Smooth muscle cell (in vitro differentiated cells): ENCODE results near the gene WDR19. TPM values are rescaled to one million over a fixed set of nuclear protein-coding genes. Genes with fewer than 3 reads are reported as not detected.
"Not testable (repeated sequence)": the region's sequence is repeated elsewhere in the genome, so short reads cannot be mapped to it uniquely, and the experiment has no call there.

Source experiments
- DNase-seq: peaks from one replicate; lab custom pipeline; 2025; ENCODE audit not compliant: unreplicated experiment; lab: John Stamatoyannopoulos, UW
- H2AFZ ChIP-seq: fragments of 200-600 bp; sonication (generic); 2 replicates; pipeline ENCODE4 v1.6.0; 2016; ENCODE audit warnings: antibody characterized with exemption, low read depth, mild to moderate bottlenecking
- H3F3A ChIP-seq: fragments of 200-600 bp; sonication (generic); 2 replicates; pipeline ENCODE4 v1.6.0; 2017; ENCODE audit warnings: antibody characterized with exemption, low read depth
- H3K27ac ChIP-seq: fragments of 200-600 bp; sonication (generic); 2 replicates; pipeline ENCODE4 v1.5.1; 2016; ENCODE audit warnings: low read depth, mild to moderate bottlenecking
- H3K27me3 ChIP-seq: fragments of 200-600 bp; sonication (generic); 2 replicates; pipeline ENCODE4 v1.6.1; 2016; ENCODE audit warnings: low read depth, mild to moderate bottlenecking
- H3K36me3 ChIP-seq: fragments of 200-600 bp; sonication (generic); 2 replicates; pipeline ENCODE4 v1.5.1; 2016; ENCODE audit warnings: low read depth
- H3K4me1 ChIP-seq: fragments of 200-600 bp; sonication (generic); 2 replicates; pipeline ENCODE4 v1.5.1; 2016; ENCODE audit warnings: low read depth
- H3K4me2 ChIP-seq: fragments of 200-600 bp; sonication (generic); 2 replicates; pipeline ENCODE4 v1.6.0; 2016; ENCODE audit warnings: mild to moderate bottlenecking
- H3K4me3 ChIP-seq: fragments of 200-600 bp; sonication (generic); 2 replicates; pipeline ENCODE4 v1.5.1; 2016; ENCODE audit warnings: mild to moderate bottlenecking
- H3K79me2 ChIP-seq: fragments of 200-600 bp; sonication (generic); 2 replicates; pipeline ENCODE4 v1.6.0; 2016; ENCODE audit warnings: low read depth, mild to moderate bottlenecking
- H3K9ac ChIP-seq: fragments of 200-600 bp; sonication (generic); 2 replicates; pipeline ENCODE4 v1.6.0; 2016; ENCODE audit warnings: low read depth
- H3K9me3 ChIP-seq: fragments of 200-600 bp; sonication (generic); replicated peaks from 2 replicates; pipeline ENCODE4 v1.5.1; 2016; ENCODE audit warnings: low read depth
- H4K20me1 ChIP-seq: fragments of 200-600 bp; sonication (generic); 2 replicates; pipeline ENCODE4 v1.6.0; 2016; ENCODE audit warnings: low read depth
- CTCF ChIP-seq: fragments of 200-600 bp; sonication (generic); IDR thresholded peaks from 2 replicates; pipeline ENCODE4 v1.5.1; 2017; ENCODE audit warnings: borderline replicate concordance, mild to moderate bottlenecking, antibody characterized with exemption; ENCODE audit not compliant: insufficient read depth, poor library complexity, severe bottlenecking
- WGBS: methylation state at CpG from one replicate; pipeline ENCODE4 v1.1.7; 2016; ENCODE audit warnings: low lambda C conversion rate; 5-methylcytosine and 5-hydroxymethylcytosine counted together
- polyA plus RNA-seq: library from polyadenylated mRNA; unstranded; fragments of >200 nt; fragmentation: Nextera tagmentation; extraction: Ambion mirVana; gene quantifications from 2 replicates; pipeline ENCODE4 v1.2.1, GENCODE V29; 2016
- total RNA-seq: library from RNA; depleted of rRNA; stranded (reverse); fragments of >200 nt; gene quantifications from 2 replicates; pipeline ENCODE4 v1.2.3, GENCODE V29; 2014

The WDR19 gene
- total and polyA plus RNA-seq, 2 experiments from 2014 or later: 14.0 to 33.5 TPM

- H3K4me2 ChIP-seq: no peak overlapping the region
- DNase-seq: no peak
- no peak overlapping the region for H3K9ac ChIP-seq
- no peaks in the 10 kb centered on the region for H3K9me3 ChIP-seq
- no peak overlapping the region for H3K27ac ChIP-seq
- H3K4me3 ChIP-seq: no peak overlapping the region
- H3K27me3 ChIP-seq: no peaks in the 10 kb centered on the region
- H2AFZ ChIP-seq: no peak overlapping the region
- WGBS: 88% methylated on average over 2 of the region's 2 CpGs
- H4K20me1 ChIP-seq: no peaks in the 10 kb centered on the region
- no peaks in the 10 kb centered on the region for H3F3A ChIP-seq
- no peaks in the 10 kb centered on the region for H3K4me1 ChIP-seq
- no peaks in the 10 kb centered on the region for H3K79me2 ChIP-seq
- no peak for TF ChIP-seq CTCF
- peaks cover 6% of the 10 kb centered on the region for H3K36me3 ChIP-seq
Measured at GRCh38 chr4:39285853-39286252, 103.5 kb downstream of the WDR19 start.

GRCh38 chr4:39286263-39286662 is 103.9 kb downstream of the WDR19 start:
- Histone ChIP-seq H3K9me3 (no peaks in the 10 kb centered on the region), H3K27me3 (no peaks in the 10 kb centered on the region), H3K9ac (no peak overlapping the region), H3K27ac (no peak overlapping the region), H2AFZ (no peak overlapping the region), H3K36me3 (peaks cover 6% of the 10 kb centered on the region), H3K4me1 (no peaks in the 10 kb centered on the region), H3K4me2 (no peak overlapping the region), H3F3A (no peaks in the 10 kb centered on the region), H3K4me3 (no peak overlapping the region), H3K79me2 (no peaks in the 10 kb centered on the region), H4K20me1 (no peaks in the 10 kb centered on the region)
- no peak for DNase-seq
- 97% methylated on average over 2 of the region's 2 CpGs for WGBS
- TF ChIP-seq CTCF: no peak

- no peak overlapping the region for H3K4me2 ChIP-seq
- H3K4me1 ChIP-seq: no peaks in the 10 kb centered on the region
- no peaks in the 10 kb centered on the region for H3K27me3 ChIP-seq
- H3K79me2 ChIP-seq: no peaks in the 10 kb centered on the region
- H3K27ac ChIP-seq: no peak overlapping the region
- H4K20me1 ChIP-seq: no peaks in the 10 kb centered on the region
- no peak overlapping the region for H3K4me3 ChIP-seq
- no peaks in the 10 kb centered on the region for H3K9me3 ChIP-seq
- H3K9ac ChIP-seq: no peak overlapping the region
- 97% methylated on average over 4 of the region's 4 CpGs for WGBS
- TF ChIP-seq CTCF: no peak
- H3F3A ChIP-seq: no peaks in the 10 kb centered on the region
- H2AFZ ChIP-seq: no peak overlapping the region
- no peak for DNase-seq
- H3K36me3 ChIP-seq: peaks cover 6% of the 10 kb centered on the region
Measured at GRCh38 chr4:39287223-39287622, 104.9 kb downstream of the WDR19 start.

GRCh38 chr4:39291686-39292085 is 109.4 kb downstream of the WDR19 start:
- no peak overlapping the region for H3K27ac ChIP-seq
- H3K4me2 ChIP-seq: no peak overlapping the region
- no peaks in the 10 kb centered on the region for H4K20me1 ChIP-seq
- H3K36me3 ChIP-seq: peaks cover 6% of the 10 kb centered on the region
- no peak for DNase-seq
- H3F3A ChIP-seq: no peaks in the 10 kb centered on the region
- TF ChIP-seq CTCF: no peak
- no peaks in the 10 kb centered on the region for H3K4me1 ChIP-seq
- H3K9ac ChIP-seq: no peak overlapping the region
- H3K79me2 ChIP-seq: no peaks in the 10 kb centered on the region
- no peak overlapping the region for H2AFZ ChIP-seq
- WGBS: 95% methylated on average over 2 of the region's 2 CpGs
- no peaks in the 10 kb centered on the region for H3K9me3 ChIP-seq
- H3K4me3 ChIP-seq: no peak overlapping the region
- no peaks in the 10 kb centered on the region for H3K27me3 ChIP-seq

GRCh38 chr4:39292433-39292832 is 110.1 kb downstream of the WDR19 start:
- H4K20me1 ChIP-seq, H3K27me3 ChIP-seq, H3K4me3 ChIP-seq, H3K4me2 ChIP-seq, H3K36me3 ChIP-seq, H3K4me1 ChIP-seq, H3K27ac ChIP-seq, DNase-seq, H3K9ac ChIP-seq, H3F3A ChIP-seq, H3K9me3 ChIP-seq, H3K79me2 ChIP-seq, H2AFZ ChIP-seq: not testable (repeated sequence)
- WGBS: 98% methylated on average over 5 of the region's 5 CpGs
